Progenitor cell of endocrine pancreas (in vitro differentiated cells): ENCODE measurements around the gene EVI2B. TPM values are rescaled to one million over a fixed set of nuclear protein-coding genes. Genes with fewer than 3 reads are reported as not detected.

Experiments used
- DNase-seq: peaks from one replicate; pipeline ENCODE4 v3.0.0; 2021; ENCODE audit warnings: low spot score; ENCODE audit not compliant: unreplicated experiment
- H3K27ac Mint-ChIP-seq: 2 replicates; pipeline ENCODE4 v1.8.0; 2021; ENCODE audit warnings: mild to moderate bottlenecking, moderate library complexity, mixed read lengths
- H3K27me3 Mint-ChIP-seq: 2 replicates; pipeline ENCODE4 v1.8.0; 2021; ENCODE audit warnings: mixed read lengths
- H3K36me3 Mint-ChIP-seq: 2 replicates; pipeline ENCODE4 v1.8.0; 2022; ENCODE audit warnings: mixed read lengths; ENCODE audit not compliant: insufficient read depth
- H3K4me1 Mint-ChIP-seq: 2 replicates; pipeline ENCODE4 v1.8.0; 2021; ENCODE audit warnings: low read depth, mixed read lengths
- H3K4me3 Mint-ChIP-seq: 2 replicates; pipeline ENCODE4 v1.8.0; 2021; ENCODE audit warnings: low read depth, mild to moderate bottlenecking, moderate library complexity, mixed read lengths
- H3K9me3 Mint-ChIP-seq: 2 replicates; pipeline ENCODE4 v1.8.0; 2021; ENCODE audit warnings: low read depth, mixed read lengths
- CTCF ChIP-seq: fragments of 200-600 bp; sonication (generic); IDR thresholded peaks from one replicate; pipeline ENCODE4 v1.5.0; 2021; ENCODE audit warnings: antibody characterized with exemption, mild to moderate bottlenecking; ENCODE audit not compliant: unreplicated experiment
- total RNA-seq: library from RNA; stranded (reverse); gene quantifications from 2 replicates; pipeline ENCODE4 v1.2.1, GENCODE V29; 2021

EVI2B gene
- total RNA-seq, 1 donor from 2014 or later: not detected

GRCh38 chr17:31309556-31309955 is 4.3 kb downstream of the EVI2B start:
- DNase-seq: no peak
- no peaks in the 10 kb centered on the region for H3K27me3 Mint-ChIP-seq

GRCh38 chr17:31308372-31309334 is 5.2 kb downstream of the EVI2B start:
- Mint-ChIP-seq H3K36me3 (peaks cover 9% of the 10 kb centered on the region), H3K27ac (no peak overlapping the region)

More at GRCh38 chr17:31309556-31309955, 4.3 kb downstream of the EVI2B start:
- peaks cover 6% of the 10 kb centered on the region for H3K36me3 Mint-ChIP-seq
- H3K9me3 Mint-ChIP-seq: no peaks in the 10 kb centered on the region
- H3K27ac Mint-ChIP-seq: no peak overlapping the region
- no peak overlapping the region for H3K4me3 Mint-ChIP-seq
- TF ChIP-seq CTCF: no peak
- peaks cover 3% of the 10 kb centered on the region for H3K4me1 Mint-ChIP-seq

GRCh38 chr17:31307640-31308039 is 6.2 kb downstream of the EVI2B start:
- peaks cover 3% of the 10 kb centered on the region for H3K4me1 Mint-ChIP-seq
- H3K4me3 Mint-ChIP-seq: no peak overlapping the region
- H3K36me3 Mint-ChIP-seq: peaks cover 9% of the 10 kb centered on the region
- peaks cover 4% of the 10 kb centered on the region for H3K9me3 Mint-ChIP-seq
- no peaks in the 10 kb centered on the region for H3K27me3 Mint-ChIP-seq
- no peak for DNase-seq
- no peak for TF ChIP-seq CTCF
- H3K27ac Mint-ChIP-seq: no peak overlapping the region

More at GRCh38 chr17:31308372-31309334, 5.2 kb downstream of the EVI2B start:
- H3K4me1 Mint-ChIP-seq: peaks cover 3% of the 10 kb centered on the region
- H3K4me3 Mint-ChIP-seq: no peak overlapping the region
- H3K9me3 Mint-ChIP-seq: peaks cover 4% of the 10 kb centered on the region
- DNase-seq: no peak
- no peaks in the 10 kb centered on the region for H3K27me3 Mint-ChIP-seq
- no peak for TF ChIP-seq CTCF

GRCh38 chr17:31299624-31300023 is 14.2 kb downstream of the EVI2B start:
- no peak overlapping the region for H3K4me3 Mint-ChIP-seq
- peaks cover 4% of the 10 kb centered on the region for H3K9me3 Mint-ChIP-seq
- DNase-seq: no peak
- H3K36me3 Mint-ChIP-seq: peaks cover 3% of the 10 kb centered on the region
- H3K27me3 Mint-ChIP-seq: no peaks in the 10 kb centered on the region
- H3K27ac Mint-ChIP-seq: no peak overlapping the region
- no peaks in the 10 kb centered on the region for H3K4me1 Mint-ChIP-seq
- TF ChIP-seq CTCF: no peak

GRCh38 chr17:31297090-31297489 is 16.8 kb downstream of the EVI2B start, which contains the start of gene OMG:
TSS of gene OMG (minus strand) at chr17:31297239. CDS start at chr17:31296331, 908 bp downstream.
- no peaks in the 10 kb centered on the region for H3K9me3 Mint-ChIP-seq
- no peak for TF ChIP-seq CTCF
- no peaks in the 10 kb centered on the region for H3K36me3 Mint-ChIP-seq
- DNase-seq: no peak
- no peak within 1 kb of the TSS for H3K27ac Mint-ChIP-seq
- H3K4me1 Mint-ChIP-seq: no peaks in the 10 kb centered on the region
- H3K4me3 Mint-ChIP-seq: no peak within 1 kb of the TSS
- no peaks in the 10 kb centered on the region for H3K27me3 Mint-ChIP-seq
